NT2/D1 (cell line): Measurements from ENCODE around the gene FILIP1L.

Experiments used
- SUZ12 ChIP-seq: IDR thresholded peaks from 2 replicates; pipeline ENCODE4 v1.6.1; 2011; ENCODE audit not compliant: insufficient read length, insufficient read depth; ENCODE audit errors: extremely low read depth
- ZNF274 ChIP-seq: IDR thresholded peaks from 2 replicates; pipeline ENCODE4 v1.6.1; 2011; ENCODE audit warnings: mild to moderate bottlenecking, low read depth, low read length

GRCh38 chr3:100149130-100149529 lies 34.8 kb upstream of the FILIP1L start:
- TF ChIP-seq ZNF274 (no peak), SUZ12 (no peak)
